Activated CD8-positive, alpha-beta memory T cell treated with anti-CD3 and anti-CD28 coated beads, Interleukin-2, amount 10 ng/mL, durations not matched to agents 7 days and 5 days (primary cell): ENCODE measurements around the gene PPM1J. TPM values are rescaled to one million over a fixed set of nuclear protein-coding genes. Genes with fewer than 3 reads are reported as not detected.

Source experiments
- ATAC-seq: fragments of 150-1000 bp; cut with Tn5 transposase; one replicate; pipeline ENCODE4 v1.10.0; 2021; ENCODE audit warnings: moderate library complexity
- CTCF ChIA-PET: fragments of 350-600 bp; sonication (Branson Sonifier 250); formaldehyde crosslinking; loops from one replicate; lab custom pipeline; 2021; ENCODE audit warnings: antibody characterized with exemption; lab: Charles Lee
- DNase-seq: peaks from one replicate; pipeline ENCODE4 v3.0.0-alpha.2; 2020
- H3K27ac Mint-ChIP-seq: one replicate; pipeline ENCODE4 v1.8.0; 2021; ENCODE audit warnings: mild to moderate bottlenecking, mixed read lengths
- H3K27me3 Mint-ChIP-seq: one replicate; pipeline ENCODE4 v1.8.0; 2021; ENCODE audit warnings: mixed read lengths
- H3K36me3 Mint-ChIP-seq: one replicate; pipeline ENCODE4 v1.8.0; 2021; ENCODE audit warnings: mild to moderate bottlenecking, mixed read lengths
- H3K4me1 Mint-ChIP-seq: one replicate; pipeline ENCODE4 v1.8.0; 2021; ENCODE audit warnings: mixed read lengths
- H3K4me3 Mint-ChIP-seq: one replicate; pipeline ENCODE4 v1.8.0; 2021; ENCODE audit warnings: mild to moderate bottlenecking, moderate library complexity, mixed read lengths
- H3K9me3 Mint-ChIP-seq: one replicate; pipeline ENCODE4 v1.8.0; 2022; ENCODE audit warnings: low read depth, mixed read lengths
- total RNA-seq, 2 experiments: library from RNA; stranded (reverse); gene quantifications; one replicate each; pipeline ENCODE4 v1.2.3, GENCODE V29; 2021

Gene PPM1J
- total RNA-seq, 2 experiments from 2014 or later: 0.26 TPM; not detected in 1

- Mint-ChIP-seq H3K27ac (peak overlapping the region; percentile 16), H3K4me3 (peak overlapping the region; percentile 75), H3K27me3 (peaks cover 30% of the 10 kb centered on the region), H3K36me3 (peaks cover 7% of the 10 kb centered on the region), H3K4me1 (peaks cover 40% of the 10 kb centered on the region), H3K9me3 (no peaks in the 10 kb centered on the region)
- DNase-seq (peak; percentile 80), ATAC-seq (peak; percentile 66)
- CTCF ChIA-PET: interaction anchor here (0.6 to 4.2 kb wide), 16 partner anchors 8 to 324 kb away, joined by 3 to 37 read pairs (median 6); partner anchors contain the start of genes CTTNBP2NL, MOV10, PPM1J and ST7L
Observed at GRCh38 chr1:112707221-112708001, 7.7 kb downstream of the PPM1J start.

- DNase-seq: peak; percentile 68
- Mint-ChIP-seq H3K4me3 (peak within 1 kb of the TSS; percentile 75), H3K4me1 (peaks cover 48% of the 10 kb centered on the region), H3K27me3 (peaks cover 30% of the 10 kb centered on the region), H3K9me3 (no peaks in the 10 kb centered on the region), H3K27ac (peak within 1 kb of the TSS; percentile 89), H3K36me3 (peaks cover 12% of the 10 kb centered on the region)
- CTCF ChIA-PET: interaction anchor here (2.4 to 4.2 kb wide), 4 partner anchors 9 to 315 kb away, joined by 12 to 37 read pairs (median 14); partner anchors contain the start of genes MOV10 and PPM1J
- peak; percentile 76 for ATAC-seq
Observed at GRCh38 chr1:112706505-112707220, 8.5 kb downstream of the PPM1J start, which contains the start of gene RHOC. RHOC (minus strand) TSS chr1:112707127; CDS start chr1:112703799, 3,328 bp downstream.

GRCh38 chr1:112704934-112705627 lies 10.1 kb downstream of the PPM1J start:
- CTCF ChIA-PET: interaction anchor here (0.7 to 4.1 kb wide), 10 partner anchors 8 to 314 kb away, joined by 3 to 36 read pairs (median 5); partner anchors contain the start of genes MOV10, PPM1J and ST7L
- H3K9me3 Mint-ChIP-seq: no peaks in the 10 kb centered on the region
- ATAC-seq (peak; percentile 74), DNase-seq (peak; percentile 87)
- H3K36me3 Mint-ChIP-seq: peaks cover 14% of the 10 kb centered on the region
- H3K27me3 Mint-ChIP-seq: peaks cover 24% of the 10 kb centered on the region
- H3K4me3 Mint-ChIP-seq: peak overlapping the region; percentile 75
- peaks cover 64% of the 10 kb centered on the region for H3K4me1 Mint-ChIP-seq
- peak overlapping the region; percentile 89 for H3K27ac Mint-ChIP-seq

- Mint-ChIP-seq H3K36me3 (peaks cover 17% of the 10 kb centered on the region), H3K4me1 (peaks cover 62% of the 10 kb centered on the region), H3K27ac (peak overlapping the region; percentile 89), H3K4me3 (peak overlapping the region; percentile 75), H3K9me3 (no peaks in the 10 kb centered on the region), H3K27me3 (peaks cover 18% of the 10 kb centered on the region)
- peak; percentile 17 for ATAC-seq
- CTCF ChIA-PET: interaction anchor here (0.7 to 4.1 kb wide), 11 partner anchors 8 to 314 kb away, joined by 3 to 36 read pairs (median 5); partner anchors contain the start of genes MOV10, PPM1J and ST7L
- peak; percentile 62 for DNase-seq
Observed at GRCh38 chr1:112704391-112704933, 10.7 kb downstream of the PPM1J start.

GRCh38 chr1:112703706-112704105 lies 11.4 kb downstream of the PPM1J start:
- CTCF ChIA-PET: interaction anchor here (1.1 to 4.1 kb wide), 7 partner anchors 10 to 313 kb away, joined by 3 to 36 read pairs (median 7); partner anchors contain the start of genes MOV10 and PPM1J
- H3K4me1 Mint-ChIP-seq: peaks cover 61% of the 10 kb centered on the region
- DNase-seq: no peak
- peak overlapping the region; percentile 89 for H3K27ac Mint-ChIP-seq
- H3K27me3 Mint-ChIP-seq: peaks cover 10% of the 10 kb centered on the region
- no peak overlapping the region for H3K4me3 Mint-ChIP-seq
- peaks cover 20% of the 10 kb centered on the region for H3K36me3 Mint-ChIP-seq
- no peaks in the 10 kb centered on the region for H3K9me3 Mint-ChIP-seq
- no peak for ATAC-seq

GRCh38 chr1:112702420-112703261 lies 12.5 kb downstream of the PPM1J start:
- H3K27me3 Mint-ChIP-seq: peaks cover 1% of the 10 kb centered on the region
- no peaks in the 10 kb centered on the region for H3K9me3 Mint-ChIP-seq
- peak overlapping the region; percentile 82 for H3K27ac Mint-ChIP-seq
- H3K4me1 Mint-ChIP-seq: peaks cover 60% of the 10 kb centered on the region
- no peak for DNase-seq
- H3K36me3 Mint-ChIP-seq: peaks cover 23% of the 10 kb centered on the region
- CTCF ChIA-PET: interaction anchor here (4.1 kb wide), 1 partner anchor 13 kb away, joined by 36 read pairs; the partner anchor contains the start of gene PPM1J
- no peak for ATAC-seq
- no peak overlapping the region for H3K4me3 Mint-ChIP-seq

- ATAC-seq: no peak
- H3K4me1 Mint-ChIP-seq: peaks cover 58% of the 10 kb centered on the region
- H3K9me3 Mint-ChIP-seq: no peaks in the 10 kb centered on the region
- H3K36me3 Mint-ChIP-seq: peaks cover 24% of the 10 kb centered on the region
- CTCF ChIA-PET: interaction anchor here (1.2 to 4.1 kb wide), 2 partner anchors 13 kb away, joined by 3 to 36 read pairs; partner anchors contain the start of gene PPM1J
- no peak for DNase-seq
- H3K4me3 Mint-ChIP-seq: no peak overlapping the region
- H3K27me3 Mint-ChIP-seq: no peaks in the 10 kb centered on the region
- peak overlapping the region; percentile 82 for H3K27ac Mint-ChIP-seq
Observed at GRCh38 chr1:112702067-112702395, 13.1 kb downstream of the PPM1J start.

GRCh38 chr1:112701227-112702066 lies 13.7 kb downstream of the PPM1J start:
- Mint-ChIP-seq H3K9me3 (no peaks in the 10 kb centered on the region), H3K27ac (peak overlapping the region; percentile 82), H3K27me3 (no peaks in the 10 kb centered on the region), H3K4me3 (no peak overlapping the region), H3K36me3 (peaks cover 27% of the 10 kb centered on the region), H3K4me1 (peaks cover 61% of the 10 kb centered on the region)
- no peak for DNase-seq
- ATAC-seq: no peak
- CTCF ChIA-PET: interaction anchor here (1.2 to 4.1 kb wide), 3 partner anchors 12 to 15 kb away, joined by 3 to 36 read pairs (median 9); partner anchors contain the start of gene PPM1J

GRCh38 chr1:112700290-112701226 lies 14.6 kb downstream of the PPM1J start:
- CTCF ChIA-PET: interaction anchor here (0.5 to 2.2 kb wide), 4 partner anchors 11 to 1103 kb away, joined by 3 to 9 read pairs (median 4); partner anchors contain the start of gene PPM1J
- ATAC-seq: peak; percentile 37
- DNase-seq: peak; percentile 85
- Mint-ChIP-seq H3K9me3 (no peaks in the 10 kb centered on the region), H3K36me3 (peaks cover 27% of the 10 kb centered on the region), H3K27me3 (no peaks in the 10 kb centered on the region), H3K4me1 (peaks cover 56% of the 10 kb centered on the region), H3K4me3 (no peak overlapping the region), H3K27ac (peak overlapping the region; percentile 82)

- no peaks in the 10 kb centered on the region for H3K27me3 Mint-ChIP-seq
- no peaks in the 10 kb centered on the region for H3K9me3 Mint-ChIP-seq
- H3K27ac Mint-ChIP-seq: peak overlapping the region; percentile 82
- peaks cover 36% of the 10 kb centered on the region for H3K36me3 Mint-ChIP-seq
- peaks cover 46% of the 10 kb centered on the region for H3K4me1 Mint-ChIP-seq
- no peak for ATAC-seq
- no peak overlapping the region for H3K4me3 Mint-ChIP-seq
- DNase-seq: no peak
- CTCF ChIA-PET: interaction anchor here (1.5 to 2.2 kb wide), 2 partner anchors 16 to 309 kb away, joined by 4 to 9 read pairs; partner anchors contain the start of gene PPM1J
Observed at GRCh38 chr1:112699425-112700144, 15.5 kb downstream of the PPM1J start.
